HK-2 (cell line): ENCODE results near the gene CDC42EP3.

Experiments used
- DNase-seq: peaks from one replicate; pipeline ENCODE4 v3.0.0-alpha.2; 2018; ENCODE audit not compliant: unreplicated experiment

CDC42EP3 gene

GRCh38 chr2:37636381-37637066, 34.9 kb downstream of the CDC42EP3 start:
- no peak for DNase-seq

- no peak for DNase-seq
Measured at GRCh38 chr2:37635504-37636380, 35.7 kb downstream of the CDC42EP3 start.

GRCh38 chr2:37634914-37635503, 36.4 kb downstream of the CDC42EP3 start:
- no peak for DNase-seq

- DNase-seq, result no peak
Measured at GRCh38 chr2:37633845-37634244, 37.6 kb downstream of the CDC42EP3 start.

GRCh38 chr2:37633234-37633633, 38.2 kb downstream of the CDC42EP3 start:
- no peak for DNase-seq

- DNase-seq, result no peak
Measured at GRCh38 chr2:37632310-37632709, 39.1 kb downstream of the CDC42EP3 start.

GRCh38 chr2:37631698-37632097, 39.7 kb downstream of the CDC42EP3 start:
- no peak for DNase-seq

- DNase-seq, result no peak
Measured at GRCh38 chr2:37631292-37631691, 40.1 kb downstream of the CDC42EP3 start.

GRCh38 chr2:37630776-37631175, 40.7 kb downstream of the CDC42EP3 start:
- no peak for DNase-seq

GRCh38 chr2:37630301-37630700, 41.1 kb downstream of the CDC42EP3 start:
- DNase-seq, result no peak

GRCh38 chr2:37629529-37629928, 41.9 kb downstream of the CDC42EP3 start:
- no peak for DNase-seq

GRCh38 chr2:37627710-37628109, 43.7 kb downstream of the CDC42EP3 start:
- no peak for DNase-seq

- no peak for DNase-seq
Measured at GRCh38 chr2:37625796-37626571, 45.5 kb downstream of the CDC42EP3 start.

- DNase-seq, result no peak
Measured at GRCh38 chr2:37625156-37625555, 46.3 kb downstream of the CDC42EP3 start.

- DNase-seq, result no peak
Measured at GRCh38 chr2:37623971-37624900, 47.2 kb downstream of the CDC42EP3 start.

GRCh38 chr2:37623406-37623805, 48.0 kb downstream of the CDC42EP3 start:
- DNase-seq, result no peak

- DNase-seq, result no peak
Measured at GRCh38 chr2:37622450-37623100, 48.9 kb downstream of the CDC42EP3 start.

- DNase-seq, result no peak
Measured at GRCh38 chr2:37621199-37621598, 50.2 kb downstream of the CDC42EP3 start.

GRCh38 chr2:37619959-37620300, 51.5 kb downstream of the CDC42EP3 start:
- DNase-seq, result no peak

GRCh38 chr2:37619230-37619958, 52.0 kb downstream of the CDC42EP3 start:
- no peak for DNase-seq
